GM18909 (cell line): Measurements from ENCODE around the gene PHKG2.

Source experiments
- ATAC-seq: cut with Tn5 transposase; IDR thresholded peaks from one replicate; pipeline ENCODE4 v1.9.1; 2021; ENCODE audit warnings: mild to moderate bottlenecking; ENCODE audit not compliant: unreplicated experiment, poor library complexity

Gene PHKG2

DNA sequence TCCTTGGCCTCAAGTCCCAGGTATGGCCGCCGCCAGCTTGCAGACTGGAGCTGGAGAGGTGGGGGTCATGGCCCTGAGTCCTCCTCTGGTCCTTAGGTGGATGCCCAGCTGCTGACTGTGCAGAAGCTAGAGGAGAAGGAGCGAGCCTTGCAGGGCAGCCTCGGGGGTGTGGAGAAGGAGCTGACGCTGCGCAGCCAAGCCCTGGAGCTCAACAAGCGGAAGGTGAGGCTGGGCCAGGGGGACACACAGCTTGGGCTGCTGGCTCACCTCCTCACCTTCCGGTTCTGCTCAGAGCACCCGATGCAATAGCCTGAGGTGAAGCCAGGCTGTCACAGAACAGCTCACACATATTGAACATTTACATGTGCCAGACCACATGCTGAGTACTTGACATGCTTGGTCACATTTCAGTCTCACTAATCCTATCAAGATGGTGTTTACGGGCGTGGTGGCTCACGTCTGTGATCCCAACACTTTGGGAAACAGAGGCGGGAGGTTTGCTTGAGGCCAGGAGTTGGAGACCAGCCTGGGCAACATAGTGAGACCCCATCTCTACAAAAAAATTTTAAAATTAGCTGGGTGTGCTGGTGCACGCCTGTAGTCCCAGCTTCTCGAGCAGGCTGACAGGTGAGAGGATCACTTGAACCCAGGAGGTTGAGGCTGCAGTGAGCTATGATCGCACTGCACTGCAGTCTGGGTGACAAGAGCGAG is 21.3 kb downstream of the PHKG2 start:
- ATAC-seq: no peak

DNA sequence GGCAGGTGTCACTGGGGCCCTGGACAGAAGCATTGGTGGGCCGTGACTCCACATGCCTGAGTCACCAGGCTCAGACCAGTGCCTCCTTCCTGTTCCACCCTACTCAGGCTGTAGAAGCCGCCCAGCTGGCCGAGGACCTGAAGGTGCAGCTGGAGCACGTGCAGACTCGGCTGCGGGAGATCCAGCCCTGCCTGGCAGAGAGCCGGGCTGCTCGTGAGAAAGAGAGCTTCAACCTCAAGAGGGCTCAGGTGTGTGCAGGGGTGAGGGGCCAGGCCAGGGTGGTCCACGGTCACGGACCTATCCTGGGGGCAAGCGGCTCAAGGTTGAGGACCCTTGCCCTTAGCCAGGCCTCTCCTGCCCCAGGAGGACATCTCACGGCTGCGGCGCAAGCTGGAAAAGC is 23.5 kb downstream of the PHKG2 start:
- no peak for ATAC-seq

DNA sequence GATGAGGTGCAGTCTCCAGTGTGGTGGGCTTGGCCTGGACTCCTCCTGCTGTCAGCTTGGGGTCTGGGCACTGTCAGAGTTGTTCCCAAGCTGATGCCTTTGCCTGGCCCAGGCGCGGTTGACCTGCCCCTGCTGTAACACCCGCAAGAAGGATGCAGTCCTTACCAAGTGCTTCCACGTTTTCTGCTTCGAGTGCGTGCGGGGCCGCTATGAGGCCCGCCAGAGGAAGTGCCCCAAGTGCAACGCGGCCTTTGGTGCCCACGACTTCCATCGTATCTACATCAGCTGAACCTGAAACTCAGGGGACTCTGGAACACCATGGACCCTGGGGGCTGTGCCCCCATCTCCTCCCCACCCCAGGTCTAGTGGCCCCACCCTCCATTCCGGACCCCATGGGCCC is 25.6 kb downstream of the PHKG2 start:
- ATAC-seq: no peak

DNA sequence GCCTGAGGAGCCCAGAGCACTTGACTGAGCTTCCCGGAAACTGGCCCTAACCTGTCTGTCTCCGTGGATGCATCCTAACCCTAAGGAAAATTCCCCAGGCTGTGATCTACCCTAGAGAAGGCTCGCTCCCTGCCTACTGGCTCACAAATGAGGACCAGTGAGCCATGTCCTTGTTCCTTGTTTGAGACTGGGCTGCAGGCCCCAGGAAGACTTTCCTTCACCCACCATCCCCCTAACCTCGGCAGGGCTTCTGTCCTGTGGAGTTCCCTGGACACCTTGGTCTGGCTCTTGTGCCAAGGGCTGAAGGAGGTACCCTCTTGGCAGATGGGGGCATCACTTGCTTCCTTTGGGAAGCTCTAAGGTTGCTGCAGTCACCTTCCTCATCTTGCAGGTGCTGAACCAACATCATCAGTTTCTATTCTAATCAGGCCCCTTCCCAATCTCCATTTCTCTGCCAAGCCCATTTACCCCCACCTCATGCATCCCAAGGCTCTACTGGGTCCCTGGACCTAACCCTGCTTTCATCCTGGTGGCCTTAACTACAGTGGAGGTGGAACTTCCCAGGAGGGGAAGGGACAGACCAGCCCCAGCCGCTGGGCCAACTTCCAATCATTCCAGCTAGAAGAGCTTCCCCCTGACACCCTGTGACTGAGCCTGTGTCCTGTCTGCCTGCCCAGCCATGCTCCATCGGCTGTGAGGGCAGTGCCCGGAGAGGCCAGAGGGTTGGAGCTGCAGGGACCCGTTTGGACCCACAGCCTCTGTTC is 26.3 kb downstream of the PHKG2 start:
- ATAC-seq: no peak

DNA sequence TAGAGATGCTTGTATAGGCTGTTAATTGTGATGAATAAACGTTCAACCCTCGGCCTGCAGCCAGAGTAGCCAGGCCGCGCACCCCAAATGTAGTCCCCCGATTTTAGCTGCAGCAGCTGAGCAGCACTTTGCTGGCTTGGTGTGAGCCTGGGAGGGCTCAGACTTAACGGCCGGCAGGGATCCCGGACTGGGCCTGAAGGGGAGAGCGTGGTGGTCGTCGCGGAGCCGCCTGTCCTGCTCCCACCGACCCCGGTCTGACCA is 26.8 kb downstream of the PHKG2 start:
- ATAC-seq: no peak

DNA sequence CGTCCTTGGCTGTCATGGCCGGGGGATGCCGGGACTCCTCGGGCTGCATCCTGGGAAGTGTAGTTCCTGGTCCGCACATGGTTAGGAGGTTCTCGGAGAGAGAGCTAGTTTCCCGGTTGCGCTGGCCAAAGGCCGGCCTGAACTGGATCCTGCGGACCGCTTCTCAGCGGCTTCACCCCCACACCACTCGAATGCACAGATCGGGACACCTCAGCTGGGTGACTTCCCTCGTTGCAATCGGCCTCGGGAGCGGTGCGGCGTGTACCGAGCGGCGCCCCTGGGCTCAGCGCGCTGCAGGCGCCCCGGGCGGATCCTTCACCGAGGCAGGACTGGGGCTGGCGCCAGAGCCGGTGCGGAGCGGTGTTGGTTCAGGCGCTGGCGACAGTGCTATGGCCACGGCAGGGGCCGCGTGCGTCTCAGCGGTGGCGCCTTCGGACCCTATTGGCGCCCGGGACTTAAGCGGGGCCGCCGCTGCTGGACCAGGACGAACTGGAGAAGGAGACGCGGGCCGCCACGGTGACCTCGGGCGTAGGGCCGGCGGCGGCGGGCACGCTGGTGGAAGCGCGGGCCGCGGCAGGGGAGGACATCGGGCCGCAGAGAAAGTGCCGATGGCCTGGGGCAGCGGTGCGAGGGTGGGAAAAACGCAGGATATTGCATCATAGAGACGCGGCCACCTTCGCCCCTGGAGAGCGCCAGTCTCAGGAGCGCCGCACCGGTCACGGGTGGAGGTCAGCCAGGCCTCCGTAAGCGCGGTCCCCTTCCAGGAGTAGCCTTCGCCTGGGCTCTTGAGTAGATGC is 27.4 kb downstream of the PHKG2 start:
- peak; percentile 53 for ATAC-seq

DNA sequence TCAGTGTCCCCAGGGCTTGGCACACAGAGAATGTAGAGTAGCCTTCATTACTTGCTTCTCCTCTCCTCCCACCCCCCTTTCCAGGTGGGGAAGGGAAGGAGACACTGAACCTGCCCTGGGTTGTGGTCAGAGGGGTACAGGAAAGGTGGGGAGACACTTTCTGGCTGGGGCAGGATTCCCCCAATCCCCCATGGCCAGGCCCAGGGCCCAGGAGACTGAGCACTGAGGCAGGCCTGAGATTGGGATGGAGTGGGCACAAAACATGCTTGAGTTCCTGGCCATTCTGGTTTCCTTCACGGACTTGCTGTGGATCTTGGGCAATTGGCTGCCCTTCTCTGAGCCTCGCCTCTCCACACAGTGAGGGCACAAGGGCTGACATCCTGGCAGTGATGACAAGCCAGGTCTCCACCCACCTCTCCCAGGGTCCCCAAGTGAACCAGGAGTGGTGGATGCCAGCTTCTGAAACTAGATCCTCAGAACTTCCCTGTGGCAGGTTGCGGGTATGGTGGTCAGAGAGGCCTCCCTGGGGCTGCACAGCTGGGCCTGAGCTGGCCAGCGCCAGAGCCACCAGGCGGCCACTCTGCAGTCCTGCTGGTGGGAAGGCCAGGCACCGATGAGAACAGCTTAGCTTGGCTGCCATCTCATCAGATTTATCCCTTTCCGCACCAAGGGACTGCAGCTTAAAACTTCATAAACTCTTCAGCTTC is 29.5 kb downstream of the PHKG2 start:
- no peak for ATAC-seq

DNA sequence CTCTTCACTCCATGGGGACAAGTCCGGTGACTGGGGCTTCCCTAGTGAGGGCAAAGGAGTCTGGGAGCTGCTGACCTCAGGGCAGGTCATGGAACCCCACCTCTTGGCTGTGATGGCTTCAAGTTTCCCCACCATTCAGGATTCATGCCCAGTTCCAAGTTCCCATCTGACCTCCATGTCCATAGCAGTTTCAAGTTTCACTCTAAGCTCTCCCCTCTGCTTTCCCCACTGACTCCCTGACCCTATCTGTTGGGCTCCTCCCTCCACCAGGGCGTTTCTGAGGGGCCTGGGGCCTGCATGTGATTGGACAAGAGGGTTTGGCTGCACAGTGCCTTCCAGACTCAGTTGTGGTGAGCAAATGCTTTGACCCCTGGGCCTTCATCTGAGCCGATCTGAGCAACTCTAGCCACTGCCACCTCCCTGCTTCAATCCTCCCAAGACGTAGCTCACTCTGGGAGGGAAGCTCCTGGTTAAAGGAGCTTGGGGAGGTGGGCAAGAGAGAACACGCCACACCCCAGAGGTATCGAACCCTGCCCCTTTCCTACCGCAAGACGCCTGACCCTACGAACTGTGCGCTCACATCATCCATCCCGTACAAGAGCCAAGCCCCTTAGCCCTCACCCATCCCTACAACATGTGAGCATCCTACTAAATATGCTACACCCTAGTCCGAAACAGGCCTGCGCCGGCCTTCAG is 30.5 kb downstream of the PHKG2 start:
- no peak for ATAC-seq

DNA sequence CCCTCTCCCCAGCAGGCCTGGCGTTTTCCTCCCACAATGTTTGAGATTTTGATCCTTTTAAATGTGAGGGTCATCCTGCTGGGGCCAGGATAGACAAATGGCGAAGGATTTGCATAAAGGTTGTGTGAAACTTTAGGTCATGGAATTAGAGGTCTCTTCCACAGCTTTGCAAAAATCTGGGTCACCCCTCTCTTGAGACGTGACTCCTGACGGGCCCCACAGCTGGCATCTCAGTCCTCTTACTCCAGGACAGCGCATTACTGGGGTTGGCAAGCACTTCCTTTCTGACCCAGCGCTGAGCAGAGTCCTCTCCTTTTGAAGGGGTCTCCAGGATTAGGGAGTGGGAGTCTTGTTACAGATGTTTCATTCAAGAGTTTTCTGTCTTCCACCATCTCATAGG is 31.4 kb downstream of the PHKG2 start:
- no peak for ATAC-seq

DNA sequence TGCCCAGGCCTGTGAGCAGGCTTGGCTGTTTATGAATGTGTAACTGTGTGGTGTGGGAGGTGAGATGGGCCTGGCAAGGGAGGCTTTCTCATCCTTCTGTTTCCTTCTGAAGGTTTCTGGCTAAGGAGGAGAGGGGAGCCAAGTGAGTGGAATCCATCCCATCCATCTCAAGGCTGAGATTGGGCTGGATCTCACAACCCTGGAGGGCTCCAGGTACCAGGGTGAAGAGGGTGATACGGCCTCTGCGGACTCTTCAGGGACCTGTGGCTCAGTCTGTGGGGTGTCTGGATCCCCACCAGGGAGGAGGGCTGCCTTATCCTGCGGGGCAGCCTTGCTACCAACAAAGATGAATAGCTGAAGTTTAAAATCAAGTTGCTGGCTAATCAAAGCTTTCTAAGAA is 31.8 kb downstream of the PHKG2 start:
- ATAC-seq: no peak

DNA sequence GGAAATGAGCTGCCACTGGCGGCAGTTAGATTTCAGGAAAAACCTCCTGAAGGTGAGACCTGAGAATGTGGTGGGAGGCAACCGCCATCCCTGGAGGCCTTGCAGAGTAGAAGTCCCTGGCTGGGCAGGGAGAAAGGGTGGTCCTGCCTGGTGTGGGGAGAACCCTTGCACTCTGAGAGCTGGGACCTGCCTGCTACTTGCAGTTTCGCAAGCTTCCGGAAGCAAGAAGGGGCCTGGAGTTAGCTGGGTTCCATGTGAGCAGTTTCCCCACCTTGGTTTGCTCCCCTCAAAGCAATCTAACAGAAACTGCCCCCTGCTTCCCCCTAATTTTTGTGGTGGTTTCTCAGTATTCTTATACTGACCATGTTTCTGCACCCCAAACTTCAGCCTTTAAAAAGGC is 32.3 kb downstream of the PHKG2 start:
- no peak for ATAC-seq

DNA sequence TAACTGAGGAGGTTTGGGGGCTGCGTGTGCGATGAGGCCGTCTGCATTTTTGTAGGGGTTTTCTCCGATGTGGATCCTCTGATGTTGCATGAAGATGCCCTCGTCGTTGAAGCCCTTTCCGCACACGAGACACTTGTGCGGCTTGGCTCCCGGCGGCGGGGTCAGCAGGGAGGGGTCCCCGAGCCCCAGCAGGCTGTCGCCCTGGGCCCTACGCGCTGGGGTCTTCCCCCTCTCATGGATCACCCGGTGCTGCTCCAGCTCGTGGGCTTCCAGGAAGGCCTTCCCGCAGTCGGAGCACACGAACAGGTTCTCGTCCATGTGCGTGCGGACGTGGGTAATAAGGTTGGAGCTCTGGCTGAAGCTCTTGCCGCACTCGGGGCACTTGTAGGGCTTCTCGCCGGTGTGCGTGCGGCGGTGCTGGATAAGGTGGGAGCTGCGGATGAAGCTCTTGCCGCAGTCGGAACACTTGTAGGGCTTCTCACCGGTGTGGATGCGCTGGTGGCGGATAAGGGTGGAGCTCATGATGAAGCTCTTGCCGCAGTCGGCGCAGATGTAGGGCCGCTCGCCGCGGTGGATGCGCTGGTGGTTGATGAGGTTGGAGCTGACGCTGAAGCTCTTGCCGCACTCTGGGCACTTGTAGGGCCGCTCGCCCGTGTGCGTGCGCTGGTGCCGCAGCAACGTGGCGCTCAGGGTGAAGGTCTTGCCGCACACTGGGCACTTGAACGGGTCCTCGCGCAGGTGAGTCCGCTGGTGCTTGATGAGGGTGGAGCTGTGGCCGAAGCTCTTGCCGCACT is 34.5 kb downstream of the PHKG2 start:
- no peak for ATAC-seq

DNA sequence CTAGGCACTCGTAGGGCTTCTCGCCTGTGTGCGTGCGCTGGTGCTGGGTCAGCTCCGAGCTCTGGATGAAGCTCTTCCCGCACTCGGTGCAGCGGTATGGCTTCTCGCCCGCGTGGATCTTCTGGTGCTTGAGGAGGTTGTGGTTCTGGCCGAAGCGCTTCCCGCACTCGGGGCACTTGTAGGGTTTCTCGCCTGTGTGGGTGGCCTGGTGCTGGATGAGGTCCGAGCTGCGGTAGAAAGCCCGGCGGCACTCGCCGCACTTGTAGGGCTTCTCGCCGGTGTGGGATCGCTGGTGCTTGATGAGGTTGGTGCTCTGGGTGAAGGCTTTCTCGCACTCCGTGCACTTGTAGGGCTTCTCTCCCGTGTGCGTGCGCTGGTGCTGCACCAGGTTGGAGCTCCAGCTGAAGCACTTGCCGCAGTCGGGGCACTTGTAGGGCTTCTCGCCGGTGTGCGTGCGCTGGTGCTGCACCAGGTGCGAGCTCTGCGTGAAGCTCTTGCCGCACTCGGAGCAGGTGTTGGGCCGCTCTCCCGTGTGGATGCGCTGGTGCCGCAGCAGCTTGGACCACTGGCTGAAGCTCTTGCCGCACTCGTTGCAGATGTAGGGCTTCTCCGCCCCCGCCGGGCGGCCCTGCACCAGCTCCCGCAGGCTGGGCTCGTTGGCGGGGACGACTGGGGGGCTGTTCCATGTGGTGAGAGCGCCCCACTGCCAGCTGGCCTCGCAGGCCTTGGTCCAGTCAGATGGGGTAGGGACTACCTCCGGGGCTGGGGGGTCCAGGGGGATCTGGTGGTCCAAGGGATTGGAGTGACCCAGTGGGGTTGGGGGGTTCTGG is 35.3 kb downstream of the PHKG2 start:
- ATAC-seq: no peak

DNA sequence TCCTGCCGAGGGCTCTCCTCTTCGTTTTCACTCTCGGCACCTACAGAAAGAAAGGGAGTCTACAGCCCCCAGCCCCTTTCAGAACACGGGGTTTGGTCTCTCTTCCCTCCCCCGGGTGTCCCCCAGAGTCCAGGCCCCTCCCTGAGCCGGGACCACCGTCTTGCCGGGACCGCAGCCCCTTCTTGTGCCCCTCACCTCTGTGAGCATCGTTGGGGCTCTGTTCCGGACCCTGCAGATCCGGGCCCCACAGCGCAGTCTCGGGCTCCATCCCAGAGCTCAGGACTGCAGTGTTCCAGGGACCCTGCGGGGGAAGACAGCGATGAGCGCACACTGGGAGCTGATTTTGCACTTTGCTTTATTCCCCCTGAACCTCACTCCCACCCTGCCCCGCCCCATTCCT is 36.0 kb downstream of the PHKG2 start:
- ATAC-seq: no peak

DNA sequence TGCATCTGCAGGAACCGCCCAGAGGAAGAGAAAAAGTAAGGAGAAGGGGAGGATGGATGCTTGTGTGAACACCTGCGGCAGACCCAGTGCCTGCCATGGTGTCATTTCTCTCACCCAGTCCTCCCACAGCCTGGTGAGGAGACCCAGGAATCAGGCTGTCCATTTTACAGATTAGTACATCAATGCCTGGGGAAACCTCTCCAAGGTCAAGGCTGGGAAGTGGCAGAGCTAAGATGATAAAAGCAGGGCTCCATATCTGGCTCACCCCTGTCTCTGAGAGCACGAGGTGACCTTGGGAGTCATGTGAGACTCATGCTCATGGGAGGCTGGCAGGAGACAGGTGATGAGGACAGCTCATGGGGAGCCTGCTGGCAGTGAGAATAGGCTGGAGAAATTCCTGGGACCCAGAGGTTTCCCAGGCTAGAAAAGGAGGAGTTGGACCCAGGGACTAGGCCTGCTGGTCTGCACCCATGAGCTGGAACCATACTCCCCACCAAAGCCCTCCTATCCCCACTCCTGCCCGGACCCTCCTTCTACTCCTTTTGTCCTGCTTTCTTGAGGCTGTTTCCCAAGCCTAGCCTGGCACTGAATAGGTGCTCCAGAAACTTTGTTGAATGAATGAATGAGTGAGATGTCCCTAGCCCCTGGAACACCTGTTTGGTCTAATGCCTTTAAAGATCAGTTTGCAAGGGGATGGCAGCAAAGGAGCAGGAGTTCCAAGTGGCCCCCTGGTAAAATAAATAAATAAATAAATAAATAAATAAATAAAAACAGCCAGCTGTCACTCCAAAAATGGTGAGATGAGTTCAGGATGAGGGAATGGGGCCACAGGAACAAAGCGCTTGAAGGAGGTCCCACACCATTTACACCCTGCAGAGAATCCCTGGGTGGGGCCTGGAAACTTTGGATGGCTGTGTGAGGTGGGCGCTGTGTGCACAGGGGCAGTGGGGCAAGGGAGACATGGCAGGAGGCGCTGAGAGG is 37.2 kb downstream of the PHKG2 start:
- ATAC-seq: no peak

DNA sequence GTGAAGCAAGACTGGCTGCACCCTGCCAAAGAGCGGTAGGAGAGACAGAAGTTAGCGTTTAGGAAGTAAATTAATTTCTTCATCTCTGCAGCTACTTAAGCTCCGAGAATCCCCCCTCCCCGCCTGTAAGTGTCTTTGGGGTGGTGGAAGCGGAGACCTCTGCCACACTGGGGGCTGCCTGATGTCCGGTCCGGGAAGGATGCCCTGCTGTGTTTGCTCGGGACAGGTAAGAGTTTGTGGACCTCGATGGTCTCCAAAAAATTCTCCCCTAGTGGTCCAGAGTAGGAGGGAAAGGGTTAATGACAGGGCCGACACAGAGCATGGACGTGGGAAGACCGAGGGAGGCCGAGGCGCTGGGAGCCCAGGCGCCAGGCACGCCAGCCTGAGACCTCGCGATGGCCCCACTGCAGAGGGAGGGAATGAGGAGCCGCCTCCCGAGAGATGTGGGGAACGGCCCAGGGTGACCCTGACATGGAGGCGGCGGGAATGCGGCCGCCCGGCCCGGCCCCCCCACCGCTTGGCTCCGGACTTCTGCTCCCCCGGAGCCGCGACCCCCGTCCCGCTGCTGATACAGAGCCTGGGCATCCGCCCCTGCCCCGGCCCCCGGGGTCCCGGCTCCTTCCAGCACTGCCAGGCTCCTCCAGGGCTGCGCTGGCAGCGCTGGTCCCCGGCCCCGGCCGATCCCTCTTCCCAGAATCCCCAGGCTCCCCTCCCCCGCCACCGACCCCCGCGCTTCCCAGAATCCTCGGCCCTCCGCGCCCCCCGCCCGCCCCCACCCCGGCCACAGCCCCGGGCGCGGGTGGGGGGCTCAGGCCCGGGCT is 38.1 kb downstream of the PHKG2 start:
- ATAC-seq: no peak
